NB4 (cell line): Measurements from ENCODE around the gene RAB42.
"Not testable (repeated sequence)": the region's sequence is repeated elsewhere in the genome, so short reads cannot be mapped to it uniquely, and the experiment has no call there.

ENCODE experiments used
- DNase-seq: peaks from one replicate; pipeline ENCODE4 v3.0.0; 2010; ENCODE audit warnings: low read depth
- H3K4me3 ChIP-seq: one replicate; pipeline ENCODE4 v1.5.1; 2011; ENCODE audit warnings: mild to moderate bottlenecking, low read depth, low read length, moderate library complexity
- CTCF ChIP-seq: IDR thresholded peaks from one replicate; pipeline ENCODE4 v1.5.1; 2012; ENCODE audit warnings: low read depth, low read length
- MAX ChIP-seq: IDR thresholded peaks from 2 replicates; pipeline ENCODE4 v1.6.1; 2011; ENCODE audit warnings: low read depth, low read length
- MYC ChIP-seq: IDR thresholded peaks from 2 replicates; pipeline ENCODE4 v1.6.1; 2011; ENCODE audit warnings: low read depth, low read length
- POLR2A ChIP-seq: IDR thresholded peaks from 2 replicates; pipeline ENCODE4 v1.6.1; 2011; ENCODE audit warnings: mild to moderate bottlenecking; ENCODE audit not compliant: insufficient read length; ENCODE audit errors: extremely low read depth

RAB42 gene

DNA sequence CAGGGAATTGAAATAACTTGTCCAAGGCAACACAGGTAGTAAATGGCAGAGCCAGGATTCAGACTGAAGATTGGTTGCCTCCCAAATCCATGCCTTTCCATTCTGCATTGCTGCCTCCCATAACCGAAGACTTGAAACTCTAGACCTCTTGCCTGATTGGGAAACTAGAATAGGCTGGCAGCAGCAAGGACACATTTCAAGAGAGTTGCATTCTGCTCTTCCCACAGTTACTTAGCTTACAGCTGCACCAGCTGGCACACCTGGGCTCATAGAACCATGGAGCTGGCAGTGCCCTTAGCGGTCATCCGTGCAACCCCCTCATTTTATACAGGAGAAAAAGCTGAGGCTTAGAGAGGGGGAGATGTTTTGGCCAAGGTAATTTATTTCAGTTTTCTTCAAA is 31.2 kb upstream of the RAB42 start:
- TF ChIP-seq MAX (no peak), MYC (no peak), POLR2A (no peak), CTCF (no peak)
- DNase-seq, result no peak

DNA sequence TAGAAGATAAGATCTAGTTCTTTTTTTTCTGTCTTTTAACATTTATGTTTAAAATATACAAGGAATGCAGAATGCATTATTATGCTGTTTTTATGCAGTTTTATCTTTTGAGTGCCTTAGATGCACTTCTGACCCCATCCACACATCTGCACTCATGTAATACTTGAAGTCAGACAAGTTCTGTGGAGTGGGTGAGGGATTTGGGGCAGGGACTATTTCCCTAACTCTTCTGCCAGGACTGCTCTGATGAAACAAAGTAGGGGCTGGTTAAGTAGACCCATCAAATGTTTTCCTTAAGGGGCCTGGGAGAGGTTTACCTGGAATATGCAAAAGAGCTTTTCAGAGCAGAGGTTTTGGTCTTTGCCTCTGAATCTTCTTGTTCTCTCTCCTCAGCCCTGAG is 27.8 kb upstream of the RAB42 start:
- H3K4me3 ChIP-seq, result no peak overlapping the region
- no peak for TF ChIP-seq MAX
- TF ChIP-seq MYC, result no peak
- TF ChIP-seq CTCF, result no peak
- TF ChIP-seq POLR2A, result no peak
- DNase-seq, result no peak

More for the DNA sequence above, 31.2 kb upstream of the RAB42 start:
- H3K4me3 ChIP-seq, result no peak overlapping the region

DNA sequence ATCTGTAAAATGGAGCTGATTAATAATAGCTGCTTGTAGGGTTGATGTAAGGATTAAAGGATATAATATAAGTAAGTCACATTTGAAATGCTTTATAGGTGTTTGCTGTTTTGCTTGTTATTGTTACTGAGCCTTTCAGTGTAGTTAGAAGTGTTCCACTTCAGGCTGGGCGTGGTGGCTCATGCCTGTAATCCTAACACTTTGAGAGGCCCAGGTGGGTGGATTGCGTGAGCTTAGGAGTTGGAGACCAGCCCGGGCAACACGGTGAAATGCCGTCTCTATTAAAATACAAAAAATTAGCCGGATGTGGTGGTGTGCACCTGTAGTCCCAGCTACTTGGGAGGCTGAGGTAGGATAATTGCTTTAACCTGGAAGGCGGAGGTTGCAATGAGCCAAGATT is 27.0 kb upstream of the RAB42 start:
- no peak for DNase-seq
- H3K4me3 ChIP-seq, result no peak overlapping the region
- TF ChIP-seq MYC, result no peak
- TF ChIP-seq POLR2A, result no peak
- TF ChIP-seq MAX, result no peak
- TF ChIP-seq CTCF, result no peak

DNA sequence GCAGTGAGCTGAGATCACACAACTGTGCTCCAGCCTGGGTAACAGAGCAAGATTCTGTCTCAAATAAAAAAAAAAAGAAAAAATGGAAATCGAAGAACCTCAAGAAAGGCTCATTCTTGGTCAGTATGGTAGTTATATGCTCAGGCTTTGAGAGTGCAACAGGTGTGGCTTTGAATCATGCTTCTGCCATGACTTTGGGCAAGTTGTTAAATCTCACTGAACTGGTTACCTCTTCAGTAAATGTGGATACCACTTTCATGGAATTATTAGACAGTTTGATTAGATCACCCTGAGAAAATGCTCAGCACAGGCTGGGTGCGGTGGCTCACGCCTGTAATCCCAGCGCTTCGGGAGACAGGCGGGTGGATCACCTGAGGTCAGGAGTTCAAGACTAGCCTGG is 26.3 kb upstream of the RAB42 start:
- no peak overlapping the region for H3K4me3 ChIP-seq
- TF ChIP-seq MAX, result no peak
- TF ChIP-seq CTCF, result no peak
- TF ChIP-seq POLR2A, result no peak
- TF ChIP-seq MYC, result no peak
- no peak for DNase-seq

DNA sequence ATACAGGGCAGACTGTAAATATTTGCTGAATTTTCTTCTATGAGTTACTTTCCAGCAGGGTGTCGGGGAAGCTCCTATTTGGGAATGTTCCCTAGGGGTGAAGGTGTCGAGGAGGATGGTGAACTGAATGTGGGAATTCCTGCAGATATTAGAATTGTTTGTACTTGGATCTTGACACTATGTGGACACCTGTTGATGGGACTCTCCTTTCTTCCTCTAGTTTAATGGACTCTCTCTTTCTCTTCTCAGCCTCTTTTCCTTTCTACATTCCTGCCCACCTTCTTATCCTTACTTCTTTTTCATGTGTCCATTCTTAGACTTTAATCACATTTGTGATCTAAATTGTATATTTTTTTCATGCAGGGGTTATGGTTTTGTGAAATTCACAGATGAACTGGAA is 25.1 kb upstream of the RAB42 start:
- no peak overlapping the region for H3K4me3 ChIP-seq
- DNase-seq, result no peak
- TF ChIP-seq MYC, result no peak
- TF ChIP-seq MAX, result no peak
- no peak for TF ChIP-seq POLR2A
- TF ChIP-seq CTCF, result no peak

- no peak for DNase-seq
- no peak for TF ChIP-seq MYC
- no peak for TF ChIP-seq MAX
- TF ChIP-seq POLR2A, result no peak
- no peak for TF ChIP-seq CTCF
- no peak overlapping the region for H3K4me3 ChIP-seq
These were observed 20.2 kb upstream of the RAB42 start for GRCh38 chr1:28571911-28572310.

- H3K4me3 ChIP-seq, result not testable (repeated sequence)
- DNase-seq, result peak; percentile 13
These were observed 19.2 kb upstream of the RAB42 start for GRCh38 chr1:28572891-28573290.
